ENCODE measurements around the gene MS4A7.

GRCh38 chr11:60394666-60395380 lies 16.5 kb downstream of the MS4A7 start:
- TF ChIP-seq CTCF (IDR thresholded peaks at IDR 0.05) (no peak), POLR2A (IDR thresholded peaks at IDR 0.05; ENCODE audit: low read depth) (no peak), EP300 (IDR thresholded peaks at IDR 0.05) (no peak)

Measured in esophagus muscularis mucosa (tissue), 4 donors.